Daoy (cell line): ENCODE data around the gene CACNA1I. TPM values are rescaled to one million over a fixed set of nuclear protein-coding genes. Genes with fewer than 3 reads are reported as not detected.

Experiments
- DNase-seq: peaks from one replicate; pipeline ENCODE4 v3.0.0-alpha.2; 2015; ENCODE audit warnings: low read depth
- total RNA-seq: library from RNA; depleted of rRNA; stranded (reverse); fragments of >200 nt; shearing (Covaris generic); gene quantifications from 2 replicates; pipeline ENCODE4 v1.2.3, GENCODE V29; 2014; rRNA removed

CACNA1I gene
- total RNA-seq, 1 experiment from 2014 or later, result not detected

GRCh38 chr22:39738746-39739145 lies 168.2 kb downstream of the CACNA1I start:
- no peak for DNase-seq

Other genes starting within 250 kb of the CACNA1I start
- gene SYNGR1, start 220.8 kb upstream of the CACNA1I start, total RNA-seq, result 1.4 and 2.7 TPM in 2 replicates
- 10.3 and 14.9 TPM in 2 replicates for gene TAB1, start 171.0 kb upstream of the CACNA1I start, total RNA-seq
- gene MGAT3, start 113.7 kb upstream of the CACNA1I start, total RNA-seq, result 0.15 and 0.86 TPM in 2 replicates
- 25.7 and 27.2 TPM in 2 replicates for gene MIEF1, start 68.5 kb upstream of the CACNA1I start, total RNA-seq
- gene ATF4, start 50.2 kb upstream of the CACNA1I start, total RNA-seq, result 241 and 299 TPM in 2 replicates
- 208 and 302 TPM in 2 replicates for gene RPS19BP1, start 38.0 kb upstream of the CACNA1I start, total RNA-seq